MM.1S (cell line): ENCODE measurements around the gene ETV5.

Source experiments
- DNase-seq: peaks from one replicate; pipeline ENCODE4 v3.0.0-alpha.2; 2015
- H2AFZ ChIP-seq: fragments of 300-600 bp; sonication (generic); 2 replicates; pipeline ENCODE4 v1.6.0; 2016; ENCODE audit warnings: antibody characterized with exemption, low read length
- H3F3A ChIP-seq: fragments of 300-600 bp; sonication (generic); 2 replicates; pipeline ENCODE4 v1.6.1; 2016; ENCODE audit warnings: mild to moderate bottlenecking, antibody characterized with exemption, low read length, moderate library complexity, mixed read lengths; ENCODE audit not compliant: insufficient read depth
- H3K27ac ChIP-seq: fragments of 300-600 bp; sonication (generic); 2 replicates; pipeline ENCODE4 v1.5.1; 2016; ENCODE audit warnings: mild to moderate bottlenecking, low read length
- H3K27me3 ChIP-seq: fragments of 300-600 bp; sonication (generic); replicated peaks from 2 replicates; pipeline ENCODE4 v1.6.0; 2016; ENCODE audit warnings: low read length; ENCODE audit not compliant: insufficient read depth
- H3K36me3 ChIP-seq: fragments of 300-600 bp; sonication (generic); replicated peaks from 2 replicates; pipeline ENCODE4 v1.6.1; 2016; ENCODE audit warnings: mild to moderate bottlenecking, low read length, mixed read lengths; ENCODE audit not compliant: insufficient read depth
- H3K4me1 ChIP-seq: fragments of 300-600 bp; sonication (generic); 2 replicates; pipeline ENCODE4 v1.6.1; 2016; ENCODE audit warnings: low read length, mixed read lengths
- H3K4me2 ChIP-seq: fragments of 300-600 bp; sonication (generic); 2 replicates; pipeline ENCODE4 v1.6.0; 2016; ENCODE audit warnings: low read depth, low read length
- H3K4me3 ChIP-seq: fragments of 300-600 bp; sonication (generic); 2 replicates; pipeline ENCODE4 v1.5.1; 2016; ENCODE audit warnings: low read length, mixed read lengths
- H3K79me2 ChIP-seq: fragments of 300-600 bp; sonication (generic); 2 replicates; pipeline ENCODE4 v1.6.1; 2016; ENCODE audit warnings: mixed run types, low read length, mixed read lengths
- H3K9ac ChIP-seq: fragments of 300-600 bp; sonication (generic); 2 replicates; pipeline ENCODE4 v1.6.1; 2016; ENCODE audit warnings: low read length, mixed read lengths
- H3K9me2 ChIP-seq: fragments of 300-600 bp; sonication (generic); replicated peaks from 2 replicates; pipeline ENCODE4 v1.6.1; 2016; ENCODE audit warnings: mild to moderate bottlenecking, low read length, mixed read lengths; ENCODE audit not compliant: insufficient read depth
- H3K9me3 ChIP-seq: fragments of 300-600 bp; sonication (generic); replicated peaks from 2 replicates; pipeline ENCODE4 v1.6.1; 2016; ENCODE audit warnings: mild to moderate bottlenecking, low read length, mixed read lengths; ENCODE audit not compliant: insufficient read depth
- H4K20me1 ChIP-seq: fragments of 300-600 bp; sonication (generic); 2 replicates; pipeline ENCODE4 v1.6.1; 2016; ENCODE audit warnings: mild to moderate bottlenecking, low read length, moderate library complexity, mixed read lengths; ENCODE audit not compliant: insufficient read depth
- CTCF ChIP-seq: fragments of 300-600 bp; sonication (generic); IDR thresholded peaks from 2 replicates; pipeline ENCODE4 v1.5.1; 2016; ENCODE audit warnings: antibody characterized with exemption, low read length, mixed read lengths
- EZH2 ChIP-seq: fragments of 300-600 bp; sonication (generic); optimal IDR thresholded peaks from 2 replicates; pipeline ENCODE3; 2017; ENCODE audit warnings: low read depth, mild to moderate bottlenecking, antibody characterized with exemption, low read length, mixed read lengths
- EZH2phosphoT487 ChIP-seq: fragments of 300-600 bp; sonication (generic); IDR thresholded peaks from 2 replicates; pipeline ENCODE4 v1.6.1; 2018; ENCODE audit warnings: antibody characterized with exemption, low read length

The ETV5 gene

GRCh38 chr3:186054792-186055352 is 54.0 kb downstream of the ETV5 start:
- Histone ChIP-seq H3K79me2 (no peaks in the 10 kb centered on the region), H3K9ac (no peak overlapping the region), H3K9me2 (no peaks in the 10 kb centered on the region), H3K4me3 (no peak overlapping the region), H3K27me3 (no peaks in the 10 kb centered on the region), H2AFZ (no peak overlapping the region), H4K20me1 (no peaks in the 10 kb centered on the region), H3F3A (no peaks in the 10 kb centered on the region), H3K4me2 (no peak overlapping the region), H3K36me3 (no peaks in the 10 kb centered on the region), H3K4me1 (no peaks in the 10 kb centered on the region), H3K27ac (no peak overlapping the region), H3K9me3 (no peaks in the 10 kb centered on the region)
- TF ChIP-seq EZH2phosphoT487 (no peak), CTCF (no peak), EZH2 (no peak)
- no peak for DNase-seq

- H3K36me3 ChIP-seq: no peaks in the 10 kb centered on the region
- no peak overlapping the region for H3K9ac ChIP-seq
- TF ChIP-seq CTCF: no peak
- no peak for TF ChIP-seq EZH2phosphoT487
- no peak for TF ChIP-seq EZH2
These were observed 54.7 kb downstream of the ETV5 start for GRCh38 chr3:186053954-186054791.

GRCh38 chr3:186052096-186052840 is 56.6 kb downstream of the ETV5 start:
- DNase-seq: no peak
- Histone ChIP-seq H3K9me3 (no peaks in the 10 kb centered on the region), H3K27me3 (no peaks in the 10 kb centered on the region), H3K9ac (no peak overlapping the region), H3F3A (no peaks in the 10 kb centered on the region), H3K4me3 (no peak overlapping the region), H3K36me3 (no peaks in the 10 kb centered on the region), H3K4me1 (no peaks in the 10 kb centered on the region), H2AFZ (no peak overlapping the region), H3K27ac (no peak overlapping the region), H4K20me1 (no peaks in the 10 kb centered on the region), H3K79me2 (no peaks in the 10 kb centered on the region), H3K9me2 (no peaks in the 10 kb centered on the region), H3K4me2 (no peak overlapping the region)
- TF ChIP-seq EZH2phosphoT487 (no peak), EZH2 (no peak), CTCF (no peak)

More at GRCh38 chr3:186053954-186054791, 54.7 kb downstream of the ETV5 start:
- Histone ChIP-seq H3K4me1 (no peaks in the 10 kb centered on the region), H3K4me2 (no peak overlapping the region), H3K4me3 (no peak overlapping the region), H4K20me1 (no peaks in the 10 kb centered on the region), H2AFZ (no peak overlapping the region), H3K9me3 (no peaks in the 10 kb centered on the region), H3K27ac (no peak overlapping the region), H3F3A (no peaks in the 10 kb centered on the region), H3K27me3 (no peaks in the 10 kb centered on the region), H3K9me2 (no peaks in the 10 kb centered on the region), H3K79me2 (no peaks in the 10 kb centered on the region)
- no peak for DNase-seq
